ENCODE data around the gene SUSD2.
"Not testable (repeated sequence)": the region's sequence is repeated elsewhere in the genome, so short reads cannot be mapped to it uniquely, and the experiment has no call there.

The SUSD2 gene

GRCh38 chr22:24181088-24181995 lies at the start of gene SUSD2:
SUSD2 (plus strand) TSS chr22:24181487; CDS start chr22:24181520, 33 bp downstream.
- DNase-seq, result no peak

- no peak for DNase-seq
These were observed 47.9 kb upstream of the SUSD2 start for GRCh38 chr22:24133187-24133965.

- peak in 54 of 58 donors; percentile 23 to 92 (median 72) for DNase-seq
These were observed 47.0 kb upstream of the SUSD2 start for GRCh38 chr22:24134090-24134846.

- not testable (repeated sequence) for DNase-seq
These were observed 44.8 kb upstream of the SUSD2 start for GRCh38 chr22:24136533-24136932.

DNA sequence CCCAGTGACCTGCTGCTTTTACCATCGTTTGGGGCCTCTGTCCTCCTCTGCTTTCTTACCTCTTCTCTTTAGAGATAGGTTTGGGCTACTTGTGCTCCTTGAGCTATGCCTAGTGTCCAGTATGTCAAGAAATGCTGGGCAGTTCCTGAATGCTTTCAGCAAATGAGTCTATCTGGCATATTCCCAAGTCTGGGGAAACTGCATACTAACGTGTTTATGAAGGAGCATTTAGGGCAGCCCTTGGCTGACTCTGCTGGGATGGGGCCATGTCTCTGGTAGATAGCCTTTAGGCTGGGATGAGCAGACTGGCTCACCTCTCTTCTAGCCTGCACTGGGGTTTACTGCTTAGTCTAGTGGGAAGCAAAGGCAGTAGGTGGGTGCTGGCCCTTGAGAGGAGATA lies 43.7 kb upstream of the SUSD2 start:
- no peak for DNase-seq

DNA sequence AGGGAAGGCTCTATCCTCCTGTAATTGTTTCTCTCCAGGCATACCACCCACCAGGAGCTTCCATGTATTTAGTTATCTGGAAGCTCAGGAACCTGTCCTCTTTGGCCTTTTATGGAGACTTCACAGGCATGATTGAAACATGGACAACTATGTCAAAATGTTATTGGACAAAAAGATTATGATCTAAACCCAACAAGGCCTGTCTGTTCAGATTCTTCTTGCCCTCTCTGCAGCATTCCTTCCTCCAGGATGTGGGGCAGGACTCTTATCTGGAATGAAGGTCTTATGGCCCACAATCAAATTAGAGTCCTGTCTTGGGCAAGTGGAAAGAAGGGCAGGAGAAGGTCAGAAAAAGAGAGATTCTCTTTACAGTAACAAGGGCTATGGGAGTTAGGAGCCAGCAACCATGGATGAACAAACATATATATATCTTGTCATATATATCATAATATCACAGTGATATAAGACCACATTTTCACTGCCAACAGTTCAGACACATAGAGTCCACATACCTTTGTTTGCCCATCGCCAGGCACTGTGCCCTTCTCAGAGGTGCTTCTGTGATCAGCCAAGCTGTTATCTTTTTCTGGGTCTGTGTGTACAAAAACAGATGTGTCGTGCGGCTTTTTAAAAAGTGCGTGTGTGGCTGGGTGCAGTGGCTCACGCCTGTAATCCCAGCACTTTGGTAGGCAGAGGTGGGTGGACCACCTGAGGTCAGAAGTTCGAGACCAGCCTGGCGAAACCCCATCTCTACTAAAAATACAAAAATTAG lies 42.5 kb upstream of the SUSD2 start:
- no peak for DNase-seq

DNA sequence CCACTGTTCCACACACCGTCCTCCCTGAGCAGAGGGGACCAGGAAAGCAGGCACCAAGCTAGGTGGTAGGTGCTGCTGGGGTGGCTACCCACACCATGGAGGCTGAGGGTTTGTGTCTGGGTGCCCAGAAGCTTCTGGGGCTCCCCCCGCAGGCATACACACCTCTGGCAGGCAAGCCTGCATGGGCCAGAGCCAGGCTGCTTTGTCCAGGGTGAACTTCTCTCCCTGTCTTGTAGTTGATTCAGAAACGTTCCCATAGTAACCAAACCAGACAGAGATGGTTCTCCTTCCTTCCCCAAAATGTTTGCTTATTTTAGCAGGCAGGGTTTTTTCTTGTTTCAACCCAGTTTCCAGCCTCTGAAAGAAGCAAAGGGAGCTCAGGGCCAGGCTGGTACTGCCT lies 40.9 kb upstream of the SUSD2 start:
- peak in 37 of 58 donors; percentile 9 to 72 (median 28) for DNase-seq

DNA sequence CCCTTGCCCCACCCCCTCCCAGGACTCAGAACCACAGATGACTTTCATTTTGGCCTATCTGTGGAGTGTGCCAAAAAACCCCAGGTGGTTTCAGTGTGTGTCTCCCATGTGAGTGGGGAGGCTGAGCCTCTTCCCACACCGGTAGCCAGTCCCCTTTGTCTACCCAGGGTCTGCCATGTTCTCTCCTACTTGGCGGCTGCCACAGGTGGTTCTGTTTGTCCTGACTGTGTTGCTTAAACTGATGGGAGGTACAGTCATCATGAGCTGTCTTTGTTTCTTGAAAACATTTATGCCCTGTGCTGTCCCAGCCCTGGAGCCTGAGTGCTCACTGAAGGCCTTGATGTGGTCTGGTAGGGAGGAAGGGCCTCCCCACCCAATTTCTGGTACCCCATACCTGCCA lies 39.7 kb upstream of the SUSD2 start:
- no peak for DNase-seq

DNA sequence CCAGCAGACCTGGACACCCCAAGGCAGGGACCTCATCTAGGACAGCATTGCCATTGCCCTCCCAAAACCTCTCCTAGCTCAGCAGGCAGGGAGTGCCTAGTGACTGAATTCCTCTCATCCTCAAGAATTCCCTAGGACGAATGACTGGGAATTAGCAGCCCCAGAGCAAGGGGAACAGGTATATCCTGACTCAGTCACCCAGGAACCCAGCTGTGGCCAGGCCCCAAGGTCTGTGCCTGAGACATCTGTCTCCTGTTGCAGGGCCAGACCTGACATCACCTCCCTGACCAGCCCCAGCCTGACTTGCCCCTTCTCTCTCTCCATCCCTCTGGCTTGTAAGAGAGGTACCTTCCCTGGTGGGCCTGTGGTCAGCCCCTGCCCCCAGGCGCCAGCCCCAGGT lies 39.0 kb upstream of the SUSD2 start:
- no peak for DNase-seq

GRCh38 chr22:24142831-24143230 lies 38.5 kb upstream of the SUSD2 start:
- no peak for DNase-seq

- DNase-seq, result no peak
These were observed 37.1 kb upstream of the SUSD2 start for GRCh38 chr22:24144056-24144777.

DNA sequence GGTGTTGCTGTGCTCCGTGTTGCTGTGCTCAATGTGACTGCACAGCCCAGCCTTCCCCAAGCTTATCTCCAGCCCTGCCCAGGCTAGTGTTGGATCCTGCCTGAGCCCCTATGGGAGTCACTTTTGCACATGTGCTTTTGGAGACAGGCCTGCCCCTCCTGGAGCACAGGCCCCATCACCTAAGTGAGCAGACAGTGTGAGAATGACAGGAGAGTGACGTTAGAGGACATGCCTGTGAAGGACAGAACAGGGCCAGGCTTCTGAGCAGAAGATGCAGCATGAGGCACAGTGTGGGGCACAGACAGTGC lies 36.6 kb upstream of the SUSD2 start:
- DNase-seq, result no peak

GRCh38 chr22:24145446-24146193 lies 35.7 kb upstream of the SUSD2 start:
- DNase-seq, result no peak

DNA sequence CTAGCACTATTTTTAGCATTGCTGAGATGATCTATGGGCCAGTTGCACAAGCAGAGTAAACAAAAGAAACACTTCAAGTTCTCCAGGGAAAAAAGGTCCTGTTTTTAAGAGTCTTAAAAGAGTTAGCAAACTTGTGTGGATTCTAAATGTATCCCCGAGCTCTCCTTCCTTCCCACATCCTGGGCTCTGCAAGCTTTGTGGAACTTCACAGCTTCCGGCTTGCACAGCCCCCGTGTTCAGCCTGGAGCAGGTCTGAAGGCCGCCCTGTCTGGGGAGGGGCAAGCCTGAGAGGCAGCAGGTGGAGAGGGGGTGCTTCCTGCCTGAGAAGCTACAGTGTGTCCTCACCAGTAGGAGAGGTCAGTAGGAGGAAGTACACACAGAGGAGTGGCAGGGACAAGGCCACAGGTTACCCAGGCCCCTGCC lies 35.1 kb upstream of the SUSD2 start:
- DNase-seq, result peak in 13 of 58 donors; percentile 4 to 64 (median 18)

DNA sequence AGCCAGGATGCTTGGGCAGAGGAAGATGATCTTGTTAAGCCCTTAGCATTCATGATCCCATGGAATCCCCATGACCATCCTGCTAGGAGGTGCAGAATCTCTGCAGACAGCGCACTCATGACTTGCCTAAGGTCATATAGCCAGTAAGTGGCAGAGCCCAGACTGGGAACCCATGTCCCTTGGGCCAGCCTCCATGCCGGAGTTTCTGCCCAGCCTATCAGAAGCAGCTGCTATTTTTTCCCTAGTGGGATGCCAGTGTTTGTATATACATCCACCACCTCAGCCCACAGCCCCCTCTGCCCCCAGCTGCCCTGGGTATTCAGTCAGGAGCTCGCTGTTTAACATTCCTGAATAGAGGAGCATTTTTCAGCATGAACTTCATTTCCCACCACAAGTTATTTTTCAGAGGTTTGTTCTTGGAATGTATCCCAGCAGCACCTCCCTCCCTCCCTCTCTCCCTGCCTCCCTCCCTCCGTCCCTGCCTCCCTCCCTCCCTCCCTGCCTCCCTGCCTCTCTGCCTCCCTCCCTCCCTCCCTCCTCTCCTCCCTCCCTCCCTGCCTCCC lies 34.4 kb upstream of the SUSD2 start:
- peak in 20 of 58 donors; percentile 4 to 57 (median 26) for DNase-seq

GRCh38 chr22:24147666-24148065 lies 33.6 kb upstream of the SUSD2 start:
- DNase-seq, result no peak

GRCh38 chr22:24148266-24149197 lies 32.8 kb upstream of the SUSD2 start:
- DNase-seq, result no peak

- no peak for DNase-seq
These were observed 32.1 kb upstream of the SUSD2 start for GRCh38 chr22:24149198-24149590.
